B cell (primary cell): ENCODE results near the gene ZNF277. TPM values are rescaled to one million over a fixed set of nuclear protein-coding genes. Genes with fewer than 3 reads are reported as not detected.

ENCODE experiments used
- ATAC-seq: fragments of 200-7000 bp; cut with Tn5 transposase; one replicate; pipeline ENCODE4 v1.10.0; 2021; ENCODE audit warnings: low read depth, mild to moderate bottlenecking, moderate number of reproducible peaks, moderate library complexity
- CTCF ChIA-PET: fragments of 350-600 bp; sonication (Branson Sonifier 250); formaldehyde crosslinking; loops from one replicate; lab custom pipeline; 2021; ENCODE audit warnings: antibody characterized with exemption, inconsistent platforms; lab: Charles Lee
- POLR2A ChIA-PET: fragments of 350-600 bp; sonication (Branson Sonifier 250); formaldehyde crosslinking; loops from one replicate; lab custom pipeline; 2021; ENCODE audit warnings: antibody characterized with exemption; lab: Charles Lee
- DNase-seq: peaks from one replicate; pipeline ENCODE4 v3.0.0; 2013
- H2AFZ ChIP-seq: 2 replicates; pipeline ENCODE4 v1.6.1; 2012; ENCODE audit warnings: mild to moderate bottlenecking, low read depth, low read length; ENCODE audit not compliant: insufficient read depth, poor library complexity, severe bottlenecking
- H3K27ac ChIP-seq, 2 donors: 1 replicate in 1 of 2; 2 replicates in 1 of 2; pipeline ENCODE4 v1.5.1; 2012 to 2013; ENCODE audit warnings: low read length in 2 of 2, mild to moderate bottlenecking in 2 of 2, moderate library complexity in 1 of 2
- H3K27me3 ChIP-seq, 4 experiments: fragments of 200-600 bp in 1 of 4; sonication (generic) in 1 of 4; replicated peaks in 1 of 4; 1 replicate in 2 of 4; 2 replicates in 2 of 4; pipeline versions ENCODE4 v1.6.1 to v1.7.0; 2013 to 2016; ENCODE audit warnings: low read length in 3 of 4, mild to moderate bottlenecking in 2 of 4, mixed read lengths in 1 of 4, moderate library complexity in 1 of 4; ENCODE audit not compliant: insufficient read depth in 4 of 4, control insufficient read depth in 3 of 4; ENCODE audit errors: control extremely low read depth in 1 of 4
- H3K36me3 ChIP-seq, 2 experiments: replicated peaks in 1 of 2; 1 replicate in 1 of 2; 2 replicates in 1 of 2; pipeline versions ENCODE4 v1.6.1 to v1.7.1; 2013; ENCODE audit warnings: low read length in 1 of 2; ENCODE audit not compliant: insufficient read depth in 2 of 2, control insufficient read depth in 1 of 2; ENCODE audit errors: control extremely low read depth in 1 of 2, extremely low read depth in 1 of 2
- H3K4me1 ChIP-seq, 2 donors: fragments of 200-600 bp in 1 of 2; sonication (generic) in 1 of 2; 1 replicate in 1 of 2; 2 replicates in 1 of 2; pipeline versions ENCODE4 v1.5.1 to v1.6.1; 2013 to 2017; ENCODE audit warnings: low read length in 2 of 2; ENCODE audit not compliant: control insufficient read depth in 2 of 2, insufficient read depth in 2 of 2
- H3K4me2 ChIP-seq: replicated peaks from 2 replicates; pipeline ENCODE3; 2012; ENCODE audit warnings: mild to moderate bottlenecking, low read depth, low read length; ENCODE audit not compliant: poor library complexity, severe bottlenecking
- H3K4me3 ChIP-seq, 5 experiments: fragments of 200-600 bp in 1 of 5; sonication (generic) in 1 of 5; 1 replicate in 3 of 5; 2 replicates in 2 of 5; pipeline versions ENCODE4 v1.5.1 to v1.7.0; 2011 to 2016; ENCODE audit warnings: low read length in 4 of 5, mild to moderate bottlenecking in 4 of 5, low read depth in 2 of 5, control low read depth in 1 of 5, moderate library complexity in 1 of 5; ENCODE audit not compliant: insufficient read depth in 1 of 5; ENCODE audit errors: control extremely low read depth in 1 of 5, extremely low read depth in 1 of 5
- H3K79me2 ChIP-seq: fragments of 200-600 bp; sonication (generic); one replicate; pipeline ENCODE4 v1.6.0; 2016; ENCODE audit warnings: low read length; ENCODE audit not compliant: control insufficient read depth, insufficient read depth
- H3K9ac ChIP-seq: fragments of 200-600 bp; sonication (generic); 2 replicates; pipeline ENCODE4 v1.6.1; 2017; ENCODE audit warnings: mild to moderate bottlenecking, low read length, moderate library complexity
- H3K9me3 ChIP-seq, 3 donors: one replicate each; pipeline versions ENCODE4 v1.6.1 to v1.7.1; 2013; ENCODE audit warnings: low read length in 2 of 3; ENCODE audit not compliant: control insufficient read depth in 2 of 3, insufficient read depth in 1 of 3; ENCODE audit errors: control extremely low read depth in 1 of 3
- H4K20me1 ChIP-seq: 2 replicates; pipeline ENCODE4 v1.6.0; 2012; ENCODE audit warnings: mild to moderate bottlenecking, low read length; ENCODE audit not compliant: insufficient read depth, control insufficient read depth, poor library complexity, severe bottlenecking
- H3K27ac Mint-ChIP-seq: one replicate; pipeline ENCODE4 v1.8.0; 2021; ENCODE audit warnings: mixed read lengths
- H3K27me3 Mint-ChIP-seq: one replicate; pipeline ENCODE4 v1.8.0; 2021; ENCODE audit warnings: mixed read lengths
- H3K4me1 Mint-ChIP-seq: one replicate; pipeline ENCODE4 v1.8.0; 2021; ENCODE audit warnings: mixed read lengths
- H3K4me3 Mint-ChIP-seq: one replicate; pipeline ENCODE4 v1.8.0; 2021; ENCODE audit warnings: mixed read lengths
- H3K9me3 Mint-ChIP-seq: one replicate; pipeline ENCODE4 v1.8.0; 2022; ENCODE audit warnings: mixed read lengths; ENCODE audit not compliant: insufficient read depth
- EZH2 ChIP-seq: IDR thresholded peaks from 2 replicates; pipeline ENCODE4 v1.6.1; 2012; ENCODE audit warnings: borderline replicate concordance, low read depth, mild to moderate bottlenecking, moderate library complexity, low read length; ENCODE audit not compliant: insufficient read depth, poor library complexity, severe bottlenecking
- WGBS: methylation state at CpG from one replicate; pipeline ENCODE4 v1.1.5; 2013; ENCODE audit warnings: missing lambda C conversion rate; ENCODE audit not compliant: insufficient coverage; 5-methylcytosine and 5-hydroxymethylcytosine counted together
- intact Hi-C: fragments of 100-400 bp; cut with micrococcal nuclease; formaldehyde crosslinking; loops from one replicate; pipeline ENCODE4 v1.10.0; 2022
- polyA plus RNA-seq: library from polyadenylated mRNA; depleted of rRNA; stranded (reverse); fragments of >200 nt; gene quantifications from 2 replicates; pipeline ENCODE4 v1.2.3, GENCODE V29; 2012
- total RNA-seq, 2 donors: library from RNA; stranded (reverse); fragments of 120-200 nt in 1 of 2; gene quantifications; 1 replicate in 1 of 2; 2 replicates in 1 of 2; pipeline versions ENCODE4 v1.2.3 to v1.2.4, GENCODE V29; 2013 to 2022
- TF ChIP-seq, protein P1 (sequence below): fragments of 200-600 bp; IDR thresholded peaks from one replicate; pipeline ENCODE4 v1.8.0; 2022; ENCODE audit warnings: antibody characterized with exemption, mild to moderate bottlenecking

Gene ZNF277
- total and polyA plus RNA-seq, 2 donors (not counting 1 experiment from before 2014, with no cell fraction given) = 9.5 to 18.6 TPM

DNA sequence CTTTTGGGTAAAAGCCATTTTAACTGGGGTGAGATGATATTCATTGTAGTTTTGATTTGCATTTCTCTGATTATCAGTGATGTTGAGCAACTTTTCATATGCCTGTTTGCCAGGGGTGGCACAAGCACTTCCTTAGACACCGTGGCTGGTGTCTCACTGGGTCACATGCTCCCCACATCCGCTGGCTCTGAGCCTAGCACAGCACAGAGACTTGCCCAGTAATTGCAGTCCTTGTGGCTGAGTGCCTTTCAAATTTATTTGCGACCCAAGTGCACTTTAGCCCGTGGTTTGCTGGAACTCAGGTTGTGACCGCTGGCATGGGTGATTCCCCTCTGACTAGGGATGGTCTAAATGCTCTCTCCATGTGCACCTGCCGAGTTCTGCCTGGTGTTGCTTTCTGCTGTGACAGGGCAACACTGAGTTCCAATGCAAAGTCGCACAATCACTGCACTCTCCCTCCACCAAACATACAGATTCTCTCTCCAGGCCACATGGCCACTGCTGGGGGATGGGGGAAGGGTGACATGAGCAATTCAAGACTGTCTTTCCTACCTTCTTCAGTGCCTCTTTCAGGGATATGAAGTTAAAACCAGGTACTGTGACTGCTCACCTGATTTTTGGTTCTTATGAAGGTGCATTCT, 66.5 kb downstream of the ZNF277 start:
- Histone ChIP-seq H2AFZ (no peak overlapping the region), H3K36me3 (no peaks in the 10 kb centered on the region), H3K4me2 (no peak overlapping the region), H4K20me1 (no peaks in the 10 kb centered on the region), H3K9ac (no peak overlapping the region), H3K4me3 (no peak overlapping the region), H3K79me2 (peaks cover under 1% of the 10 kb centered on the region), H3K9me3 (no peaks in the 10 kb centered on the region), H3K27me3 (no peaks in the 10 kb centered on the region), H3K4me1 (no peaks in the 10 kb centered on the region), H3K27ac (no peak overlapping the region)
- H3K9me3 Mint-ChIP-seq = no peaks in the 10 kb centered on the region
- DNase-seq (no peak), ATAC-seq (no peak)
- H3K4me3 Mint-ChIP-seq = no peak overlapping the region
- intact Hi-C loops = no loop called here
- no peak overlapping the region for H3K27ac Mint-ChIP-seq
- ChIA-PET CTCF (no interaction called here), POLR2A (no interaction called here)
- H3K4me1 Mint-ChIP-seq = peaks cover 5% of the 10 kb centered on the region
- TF ChIP-seq, protein P1, sequence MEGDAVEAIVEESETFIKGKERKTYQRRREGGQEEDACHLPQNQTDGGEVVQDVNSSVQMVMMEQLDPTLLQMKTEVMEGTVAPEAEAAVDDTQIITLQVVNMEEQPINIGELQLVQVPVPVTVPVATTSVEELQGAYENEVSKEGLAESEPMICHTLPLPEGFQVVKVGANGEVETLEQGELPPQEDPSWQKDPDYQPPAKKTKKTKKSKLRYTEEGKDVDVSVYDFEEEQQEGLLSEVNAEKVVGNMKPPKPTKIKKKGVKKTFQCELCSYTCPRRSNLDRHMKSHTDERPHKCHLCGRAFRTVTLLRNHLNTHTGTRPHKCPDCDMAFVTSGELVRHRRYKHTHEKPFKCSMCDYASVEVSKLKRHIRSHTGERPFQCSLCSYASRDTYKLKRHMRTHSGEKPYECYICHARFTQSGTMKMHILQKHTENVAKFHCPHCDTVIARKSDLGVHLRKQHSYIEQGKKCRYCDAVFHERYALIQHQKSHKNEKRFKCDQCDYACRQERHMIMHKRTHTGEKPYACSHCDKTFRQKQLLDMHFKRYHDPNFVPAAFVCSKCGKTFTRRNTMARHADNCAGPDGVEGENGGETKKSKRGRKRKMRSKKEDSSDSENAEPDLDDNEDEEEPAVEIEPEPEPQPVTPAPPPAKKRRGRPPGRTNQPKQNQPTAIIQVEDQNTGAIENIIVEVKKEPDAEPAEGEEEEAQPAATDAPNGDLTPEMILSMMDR = no peak
- no peak for TF ChIP-seq EZH2
- H3K27me3 Mint-ChIP-seq = no peaks in the 10 kb centered on the region
- WGBS = 69% methylated on average over 5 of the region's 7 CpGs

DNA sequence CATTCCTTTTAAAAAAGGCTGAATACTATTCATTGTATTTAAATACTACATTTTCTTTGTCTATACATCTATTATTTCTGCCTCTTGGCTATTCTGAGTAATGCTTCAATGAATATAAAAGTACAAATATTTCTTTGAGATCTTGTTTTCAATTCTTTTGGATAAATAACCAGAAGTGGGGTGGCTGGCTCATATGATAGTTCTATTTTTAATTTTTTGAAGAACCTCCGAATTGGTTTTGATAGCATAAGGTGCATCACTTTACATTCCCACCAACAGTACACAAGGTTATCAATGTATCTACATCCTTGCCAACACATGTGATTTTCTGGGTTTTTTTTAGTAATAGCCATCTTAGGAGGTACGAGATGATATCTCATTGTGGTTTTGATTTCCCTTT, 72.5 kb downstream of the ZNF277 start:
- 100% methylated on average over 1 of the region's 2 CpGs for WGBS
- Histone ChIP-seq H3K4me2 (no peak overlapping the region), H3K27me3 (no peaks in the 10 kb centered on the region), H3K9ac (no peak overlapping the region), H3K36me3 (no peaks in the 10 kb centered on the region), H2AFZ (no peak overlapping the region), H3K4me3 (no peak overlapping the region), H3K27ac (no peak overlapping the region), H3K4me1 (no peaks in the 10 kb centered on the region), H4K20me1 (no peaks in the 10 kb centered on the region), H3K79me2 (peaks cover 11% of the 10 kb centered on the region), H3K9me3 (no peaks in the 10 kb centered on the region)
- intact Hi-C loops = no loop called here
- H3K27ac Mint-ChIP-seq = no peak overlapping the region
- no peak for DNase-seq
- peaks cover 17% of the 10 kb centered on the region for H3K4me1 Mint-ChIP-seq
- TF ChIP-seq EZH2 = no peak
- H3K27me3 Mint-ChIP-seq = no peaks in the 10 kb centered on the region
- no peak overlapping the region for H3K4me3 Mint-ChIP-seq
- no peaks in the 10 kb centered on the region for H3K9me3 Mint-ChIP-seq
- ChIA-PET CTCF (no interaction called here), POLR2A (no interaction called here)
- no peak for ATAC-seq
